Measurements from ENCODE around the gene SCUBE2.

SCUBE2 gene

GRCh38 chr11:9073466-9074225 lies 17.8 kb downstream of the SCUBE2 start:
- H3K9me3 Mint-ChIP-seq, result no peaks in the 10 kb centered on the region
- no peak overlapping the region for H3K4me3 Mint-ChIP-seq
- ATAC-seq (replicated peaks), result no peak
- H3K27me3 Mint-ChIP-seq, result peaks cover 10 to 29% of the 10 kb centered on the region in 2 donors
- H3K36me3 Mint-ChIP-seq, result no peaks in the 10 kb centered on the region
- H3K4me1 Mint-ChIP-seq, result no peaks in the 10 kb centered on the region
- DNase-seq, result no peak
- H3K27ac Mint-ChIP-seq, result peak overlapping the region; percentile 6

GRCh38 chr11:9072626-9073176 lies 18.7 kb downstream of the SCUBE2 start:
- H3K4me1 Mint-ChIP-seq, result no peaks in the 10 kb centered on the region
- no peaks in the 10 kb centered on the region for H3K9me3 Mint-ChIP-seq
- H3K4me3 Mint-ChIP-seq, result no peak overlapping the region
- peaks cover 10 to 29% of the 10 kb centered on the region in 2 donors for H3K27me3 Mint-ChIP-seq
- DNase-seq, result no peak
- H3K27ac Mint-ChIP-seq, result no peak overlapping the region
- ATAC-seq (replicated peaks), result no peak
- H3K36me3 Mint-ChIP-seq, result no peaks in the 10 kb centered on the region

DNA sequence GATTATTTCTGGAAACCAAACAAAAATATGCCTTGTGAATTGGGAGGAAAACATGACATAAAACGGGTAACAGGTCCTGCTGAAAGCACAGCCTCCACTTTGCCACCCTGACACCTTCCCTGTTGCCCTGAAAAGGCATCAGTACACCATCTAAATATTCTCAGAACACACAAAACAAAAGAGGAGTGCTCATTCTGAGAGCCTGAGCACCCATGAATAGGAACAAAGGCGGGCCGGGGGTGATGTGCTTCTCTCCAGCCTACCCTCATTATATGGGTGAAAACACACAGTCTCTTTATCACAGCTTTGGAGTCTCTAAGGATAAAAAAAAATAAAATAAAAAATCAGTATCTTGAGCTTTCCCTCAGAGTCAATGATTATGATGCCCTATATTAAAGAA lies 19.7 kb downstream of the SCUBE2 start:
- Mint-ChIP-seq H3K4me1 (no peaks in the 10 kb centered on the region), H3K27me3 (peaks cover 10 to 29% of the 10 kb centered on the region in 2 donors), H3K9me3 (no peaks in the 10 kb centered on the region), H3K36me3 (no peaks in the 10 kb centered on the region), H3K4me3 (no peak overlapping the region), H3K27ac (no peak overlapping the region)
- ATAC-seq (replicated peaks), result no peak
- DNase-seq, result no peak

DNA sequence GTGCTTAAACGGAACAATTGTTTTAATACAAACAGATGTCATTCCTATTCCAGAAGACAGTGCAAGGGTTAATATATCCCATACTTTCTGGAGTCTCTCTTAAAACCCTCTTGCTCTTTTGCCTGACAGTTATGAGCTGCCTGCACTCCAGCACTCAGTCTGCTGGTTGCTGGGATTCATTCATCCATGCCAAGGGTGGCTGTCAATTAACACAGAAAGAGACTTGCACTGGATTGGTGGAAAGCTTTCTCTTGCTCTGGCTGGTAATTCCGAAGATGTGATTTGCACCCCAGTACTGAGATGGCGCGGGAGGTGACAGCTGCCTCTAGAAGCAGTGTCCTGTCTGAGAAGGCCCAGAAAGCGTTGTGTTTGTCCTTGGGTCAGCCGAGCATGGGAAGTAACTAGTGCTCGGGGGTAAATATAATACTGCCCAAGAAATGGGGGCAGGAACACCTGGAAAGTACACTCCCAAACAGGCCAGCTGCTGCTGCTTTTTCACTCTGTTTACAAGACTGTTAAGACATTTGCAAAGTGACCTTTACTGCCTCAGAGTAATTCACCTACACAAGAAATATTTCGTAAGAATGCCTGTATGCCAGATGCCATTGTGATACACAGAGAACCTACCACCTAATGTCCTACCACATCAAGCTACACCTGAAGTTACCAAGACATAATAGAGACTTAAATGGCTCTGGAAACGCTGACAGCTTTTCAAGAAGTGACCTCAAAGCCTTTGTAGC lies 20.5 kb downstream of the SCUBE2 start:
- Mint-ChIP-seq H3K27me3 (peaks cover 8 to 28% of the 10 kb centered on the region in 2 donors), H3K9me3 (no peaks in the 10 kb centered on the region), H3K4me1 (no peaks in the 10 kb centered on the region)

GRCh38 chr11:9069862-9070470 lies 21.4 kb downstream of the SCUBE2 start:
- Mint-ChIP-seq H3K27me3 (peaks cover 5 to 18% of the 10 kb centered on the region in 2 donors), H3K27ac (no peak overlapping the region), H3K36me3 (no peaks in the 10 kb centered on the region), H3K9me3 (peaks cover 0 to 3% of the 10 kb centered on the region in 2 donors), H3K4me3 (no peak overlapping the region), H3K4me1 (peaks cover 0 to 2% of the 10 kb centered on the region in 2 donors)
- no peak for DNase-seq
- no peak for ATAC-seq (replicated peaks)

More for the DNA sequence above, 20.5 kb downstream of the SCUBE2 start:
- no peak overlapping the region for H3K27ac Mint-ChIP-seq
- DNase-seq, result no peak
- ATAC-seq (replicated peaks), result no peak
- no peak overlapping the region for H3K4me3 Mint-ChIP-seq
- no peaks in the 10 kb centered on the region for H3K36me3 Mint-ChIP-seq

GRCh38 chr11:9069256-9069655 lies 22.1 kb downstream of the SCUBE2 start:
- Mint-ChIP-seq H3K4me3 (no peak overlapping the region), H3K36me3 (no peaks in the 10 kb centered on the region), H3K9me3 (peaks cover 0 to 4% of the 10 kb centered on the region in 2 donors), H3K27me3 (peaks cover 5 to 17% of the 10 kb centered on the region in 2 donors), H3K4me1 (peaks cover 0 to 3% of the 10 kb centered on the region in 2 donors), H3K27ac (no peak overlapping the region)
- DNase-seq, result no peak
- ATAC-seq (replicated peaks), result no peak

DNA sequence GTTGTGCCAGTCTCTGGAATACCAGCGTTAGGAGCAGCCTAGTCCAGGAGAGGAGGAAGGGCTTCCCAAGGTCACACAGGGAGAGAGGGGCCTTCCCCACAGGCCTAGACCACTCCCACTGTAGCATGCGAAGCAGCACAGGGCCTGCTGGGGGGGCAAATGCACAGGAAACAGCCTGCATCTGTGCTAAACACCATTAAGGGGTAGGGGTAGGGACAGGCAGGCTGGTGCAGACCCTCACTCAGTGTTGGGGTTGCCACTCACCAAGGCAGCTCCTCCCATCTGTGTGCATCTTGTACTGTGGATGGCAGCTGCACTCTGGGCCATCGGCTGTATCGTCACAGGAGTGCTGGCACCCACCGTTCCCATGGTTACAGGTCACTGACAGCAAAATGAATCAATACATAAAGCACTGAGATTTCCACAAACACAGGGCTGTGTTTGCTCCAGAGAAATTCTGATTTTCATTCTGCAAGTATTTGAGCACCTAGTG lies 24.9 kb downstream of the SCUBE2 start:
- H3K9me3 Mint-ChIP-seq, result peaks cover 0 to 4% of the 10 kb centered on the region in 2 donors
- no peak for DNase-seq
- peaks cover 0 to 7% of the 10 kb centered on the region in 2 donors for H3K27me3 Mint-ChIP-seq
- no peak overlapping the region for H3K4me3 Mint-ChIP-seq
- no peaks in the 10 kb centered on the region for H3K36me3 Mint-ChIP-seq
- H3K27ac Mint-ChIP-seq, result no peak overlapping the region
- ATAC-seq (replicated peaks), result no peak
- H3K4me1 Mint-ChIP-seq, result peaks cover 0 to 3% of the 10 kb centered on the region in 2 donors

GRCh38 chr11:9065607-9066432 lies 25.6 kb downstream of the SCUBE2 start:
- H3K36me3 Mint-ChIP-seq, result no peaks in the 10 kb centered on the region
- H3K4me1 Mint-ChIP-seq, result peaks cover 0 to 5% of the 10 kb centered on the region in 2 donors
- H3K4me3 Mint-ChIP-seq, result no peak overlapping the region
- DNase-seq (no peak), ATAC-seq (replicated peaks) (no peak)
- H3K27ac Mint-ChIP-seq, result no peak overlapping the region
- H3K9me3 Mint-ChIP-seq, result peaks cover 0 to 4% of the 10 kb centered on the region in 2 donors
- H3K27me3 Mint-ChIP-seq, result peaks cover 0 to 7% of the 10 kb centered on the region in 2 donors

DNA sequence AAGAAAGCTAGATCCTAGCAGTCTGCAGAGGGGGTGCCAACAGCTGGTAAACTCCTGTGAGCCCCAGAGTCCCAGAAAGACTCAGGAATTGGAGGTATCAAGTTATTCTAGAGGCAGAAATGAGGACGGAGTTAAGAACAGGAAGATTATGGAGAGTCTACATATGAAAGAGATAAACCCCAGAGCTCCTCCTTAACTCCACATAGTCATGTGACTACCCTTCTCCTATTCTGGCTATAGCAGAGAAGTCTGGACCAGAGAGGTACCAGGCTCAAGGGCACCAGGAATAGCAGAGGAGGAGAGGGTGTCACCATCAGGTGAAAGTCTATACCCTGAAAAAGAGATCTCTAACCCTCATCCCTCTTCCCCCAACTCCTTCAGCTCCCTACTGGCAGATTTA lies 29.6 kb downstream of the SCUBE2 start:
- DNase-seq (no peak), ATAC-seq (replicated peaks) (no peak)
- Mint-ChIP-seq H3K9me3 (peaks cover 0 to 4% of the 10 kb centered on the region in 2 donors), H3K36me3 (no peaks in the 10 kb centered on the region), H3K4me1 (peaks cover 5 to 9% of the 10 kb centered on the region in 2 donors), H3K27me3 (peaks cover 0 to 7% of the 10 kb centered on the region in 2 donors), H3K4me3 (no peak overlapping the region), H3K27ac (no peak overlapping the region)

DNA sequence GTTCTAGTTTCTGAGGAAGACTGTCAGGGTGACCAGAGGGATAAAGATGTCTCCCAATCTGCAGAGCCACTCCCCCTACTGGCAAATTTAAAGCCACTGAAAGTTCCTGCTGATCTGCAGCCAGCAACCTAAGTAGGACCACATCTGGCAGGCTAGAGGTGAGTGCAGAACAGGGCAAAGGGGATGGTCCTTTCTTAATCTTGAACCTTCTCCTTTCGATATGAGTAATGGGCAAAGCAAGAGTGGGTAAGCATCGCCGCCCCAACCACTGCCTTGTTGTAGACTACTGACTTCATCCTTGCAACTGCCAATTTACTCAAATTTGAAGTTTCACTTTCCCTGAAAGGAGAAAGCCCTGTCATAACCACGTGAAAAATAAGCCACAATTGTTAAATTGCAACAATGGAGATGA lies 30.7 kb downstream of the SCUBE2 start:
- DNase-seq, result peak; percentile 75
- H3K9me3 Mint-ChIP-seq, result peaks cover 0 to 4% of the 10 kb centered on the region in 2 donors
- peak; percentile 99 for ATAC-seq (replicated peaks)
- peaks cover 5 to 9% of the 10 kb centered on the region in 2 donors for H3K4me1 Mint-ChIP-seq
- H3K27me3 Mint-ChIP-seq, result peaks cover 0 to 7% of the 10 kb centered on the region in 2 donors
- peak overlapping the region; percentile 44 for H3K27ac Mint-ChIP-seq
- no peak overlapping the region for H3K4me3 Mint-ChIP-seq
- H3K36me3 Mint-ChIP-seq, result no peaks in the 10 kb centered on the region

DNA sequence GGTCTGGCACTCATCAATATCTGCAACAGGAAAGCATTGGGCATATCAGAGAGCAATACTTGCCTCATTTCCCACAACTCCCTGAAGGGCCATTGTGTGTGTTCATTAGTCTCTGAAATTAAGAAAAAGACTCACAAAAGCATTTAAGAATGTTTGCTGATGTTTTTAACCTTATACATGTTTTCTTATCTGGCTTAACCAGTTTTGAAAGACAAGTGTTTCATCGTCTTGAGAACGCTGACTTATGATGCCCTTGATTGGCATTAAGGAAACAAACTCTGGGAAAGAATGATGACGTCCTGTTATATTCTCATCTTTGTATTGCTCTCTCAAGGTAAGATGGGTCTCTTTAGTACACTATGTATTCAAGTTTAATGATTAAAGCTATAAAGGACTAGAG lies 32.0 kb downstream of the SCUBE2 start:
- H3K9me3 Mint-ChIP-seq, result no peaks in the 10 kb centered on the region
- H3K27ac Mint-ChIP-seq, result no peak overlapping the region
- peaks cover under 1 to 7% of the 10 kb centered on the region in 2 donors for H3K27me3 Mint-ChIP-seq
- H3K4me3 Mint-ChIP-seq, result no peak overlapping the region
- H3K4me1 Mint-ChIP-seq, result peaks cover 5 to 7% of the 10 kb centered on the region in 2 donors
- ATAC-seq (replicated peaks) (no peak), DNase-seq (no peak)
- H3K36me3 Mint-ChIP-seq, result no peaks in the 10 kb centered on the region

DNA sequence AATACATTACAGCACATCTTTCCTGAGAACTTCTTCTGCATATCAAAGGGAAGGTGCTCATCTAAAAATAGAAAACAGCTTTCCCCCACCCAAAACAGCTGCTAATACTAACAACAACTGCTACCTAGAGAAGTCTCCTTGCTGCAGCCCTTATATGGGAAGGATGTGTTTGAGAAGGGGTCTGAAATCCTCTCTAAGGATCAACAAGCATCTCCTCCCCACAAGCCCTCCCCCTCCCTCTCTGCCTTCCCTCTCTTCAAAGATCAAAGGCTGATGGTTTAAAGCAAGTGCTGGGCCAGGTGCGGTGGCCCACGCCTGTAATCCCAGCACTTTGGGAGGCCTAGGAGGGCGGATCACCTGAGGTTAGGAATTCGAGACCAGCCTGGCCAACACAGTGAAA lies 33.5 kb downstream of the SCUBE2 start:
- no peak overlapping the region for H3K4me3 Mint-ChIP-seq
- ATAC-seq (replicated peaks) (no peak), DNase-seq (no peak)
- H3K27ac Mint-ChIP-seq, result no peak overlapping the region
- no peaks in the 10 kb centered on the region for H3K9me3 Mint-ChIP-seq
- no peaks in the 10 kb centered on the region for H3K36me3 Mint-ChIP-seq
- H3K4me1 Mint-ChIP-seq, result peaks cover 5 to 7% of the 10 kb centered on the region in 2 donors
- peaks cover 3 to 7% of the 10 kb centered on the region in 2 donors for H3K27me3 Mint-ChIP-seq

DNA sequence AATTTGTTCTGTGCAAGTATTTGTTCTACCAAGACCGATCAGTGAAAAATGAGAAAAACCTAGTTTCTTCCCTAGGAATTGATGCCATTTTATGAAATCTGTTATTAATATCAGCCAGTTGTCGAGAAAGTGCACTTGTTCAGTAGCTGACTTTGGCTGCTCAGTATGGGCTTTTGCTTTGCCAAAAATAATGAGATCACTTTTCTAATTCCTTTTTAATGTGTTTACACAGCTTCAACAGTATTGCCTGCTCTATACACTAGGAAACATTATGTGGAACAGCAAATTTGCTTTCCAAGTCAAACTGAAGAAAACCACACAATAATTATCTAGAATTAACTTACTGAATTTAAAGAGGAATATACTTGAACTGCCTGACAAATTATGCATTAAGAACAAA lies 34.4 kb downstream of the SCUBE2 start:
- Mint-ChIP-seq H3K4me3 (no peak overlapping the region), H3K36me3 (no peaks in the 10 kb centered on the region), H3K4me1 (peaks cover 5 to 7% of the 10 kb centered on the region in 2 donors), H3K27ac (no peak overlapping the region), H3K9me3 (no peaks in the 10 kb centered on the region), H3K27me3 (peaks cover 0 to 3% of the 10 kb centered on the region in 2 donors)
- DNase-seq (no peak), ATAC-seq (replicated peaks) (no peak)
